Loucy (cell line): ENCODE measurements around the gene RPL11.
"Not testable (repeated sequence)": the region's sequence is repeated elsewhere in the genome, so short reads cannot be mapped to it uniquely, and the experiment has no call there.

ENCODE experiments used
- H2AFZ ChIP-seq: fragments of 200-600 bp; sonication (generic); 2 replicates; pipeline ENCODE4 v1.6.0; 2016; ENCODE audit warnings: antibody characterized with exemption, mild to moderate bottlenecking, low read length, moderate library complexity
- H3F3A ChIP-seq: fragments of 200-600 bp; 2 replicates; pipeline ENCODE4 v1.6.0; 2016; ENCODE audit warnings: antibody characterized with exemption, low read depth, mild to moderate bottlenecking
- H3K27me3 ChIP-seq: fragments of 200-600 bp; sonication (generic); 2 replicates; pipeline ENCODE4 v1.6.1; 2014; ENCODE audit warnings: low read length, mild to moderate bottlenecking; ENCODE audit not compliant: insufficient read depth, poor library complexity, severe bottlenecking
- H3K36me3 ChIP-seq: fragments of 200-600 bp; sonication (generic); 2 replicates; pipeline ENCODE4 v1.6.1; 2016; ENCODE audit warnings: low read length; ENCODE audit not compliant: insufficient read depth
- H3K4me1 ChIP-seq: fragments of 200-600 bp; sonication (generic); 2 replicates; pipeline ENCODE4 v1.5.1; 2014; ENCODE audit warnings: low read length, mild to moderate bottlenecking; ENCODE audit not compliant: insufficient read depth, poor library complexity, severe bottlenecking
- H3K4me2 ChIP-seq: fragments of 200-600 bp; sonication (generic); 2 replicates; pipeline ENCODE4 v1.6.0; 2014; ENCODE audit warnings: antibody characterized with exemption, low read length, low read depth, mild to moderate bottlenecking; ENCODE audit not compliant: poor library complexity, severe bottlenecking
- H3K4me3 ChIP-seq: fragments of 200-600 bp; sonication (generic); 2 replicates; pipeline ENCODE4 v1.5.1; 2014; ENCODE audit warnings: low read length, mild to moderate bottlenecking, mixed read lengths; ENCODE audit not compliant: poor library complexity, severe bottlenecking
- H3K79me2 ChIP-seq: fragments of 200-600 bp; sonication (generic); 2 replicates; pipeline ENCODE4 v1.6.1; 2014; ENCODE audit warnings: low read length; ENCODE audit not compliant: insufficient read depth
- H3K9ac ChIP-seq: fragments of 200-600 bp; sonication (generic); 2 replicates; pipeline ENCODE4 v1.6.0; 2014; ENCODE audit warnings: mild to moderate bottlenecking, low read depth, low read length, moderate library complexity; ENCODE audit not compliant: poor library complexity, severe bottlenecking
- H3K9me2 ChIP-seq: fragments of 200-600 bp; sonication (generic); replicated peaks from 2 replicates; pipeline ENCODE4 v1.6.1; 2016; ENCODE audit warnings: low read depth, low read length, mixed read lengths
- H3K9me3 ChIP-seq: fragments of 200-600 bp; sonication (generic); 2 replicates; pipeline ENCODE4 v1.6.1; 2014; ENCODE audit warnings: mild to moderate bottlenecking, antibody characterized with exemption, low read length, low read depth; ENCODE audit not compliant: insufficient read depth
- H4K20me1 ChIP-seq: fragments of 200-600 bp; sonication (generic); 2 replicates; pipeline ENCODE4 v1.6.0; 2014; ENCODE audit warnings: antibody characterized with exemption, low read length, mild to moderate bottlenecking; ENCODE audit not compliant: insufficient read depth, poor library complexity, severe bottlenecking
- CTCF ChIP-seq: fragments of 200-600 bp; sonication (generic); conservative IDR thresholded peaks from 2 replicates; pipeline ENCODE4 v1.5.1; 2014; ENCODE audit warnings: mild to moderate bottlenecking, antibody characterized with exemption, low read length
- EZH2phosphoT487 ChIP-seq: fragments of 200-600 bp; IDR thresholded peaks from 2 replicates; pipeline ENCODE4 v1.6.1; 2018; ENCODE audit warnings: antibody characterized with exemption, mild to moderate bottlenecking, moderate library complexity, borderline replicate concordance

Gene RPL11

GRCh38 chr1:23648576-23648975 lies 43.0 kb upstream of the RPL11 start:
- Histone ChIP-seq H3K9ac (no peak overlapping the region), H3K9me2 (no peaks in the 10 kb centered on the region), H3K4me3 (no peak overlapping the region), H2AFZ (no peak overlapping the region), H3K27me3 (no peaks in the 10 kb centered on the region), H3K4me2 (no peak overlapping the region), H3F3A (no peaks in the 10 kb centered on the region), H4K20me1 (no peaks in the 10 kb centered on the region), H3K79me2 (no peaks in the 10 kb centered on the region), H3K36me3 (no peaks in the 10 kb centered on the region), H3K9me3 (no peaks in the 10 kb centered on the region), H3K4me1 (no peaks in the 10 kb centered on the region)
- no peak for TF ChIP-seq CTCF
- no peak for TF ChIP-seq EZH2phosphoT487

- not testable (repeated sequence) for H3K36me3 ChIP-seq, H3K27me3 ChIP-seq, H2AFZ ChIP-seq, H3K9me3 ChIP-seq, H3K9ac ChIP-seq, H3F3A ChIP-seq, H3K4me1 ChIP-seq, H3K4me2 ChIP-seq, H4K20me1 ChIP-seq, H3K9me2 ChIP-seq, H3K4me3 ChIP-seq, H3K79me2 ChIP-seq
Measured at GRCh38 chr1:23649157-23649556, 42.4 kb upstream of the RPL11 start.

GRCh38 chr1:23650344-23650990 lies 41.1 kb upstream of the RPL11 start:
- TF ChIP-seq EZH2phosphoT487: no peak
- TF ChIP-seq CTCF: no peak
- H3K9me2 ChIP-seq: no peaks in the 10 kb centered on the region
- H3K9ac ChIP-seq: no peak overlapping the region
- H3K4me1 ChIP-seq: no peaks in the 10 kb centered on the region
- no peaks in the 10 kb centered on the region for H3F3A ChIP-seq
- H3K79me2 ChIP-seq: no peaks in the 10 kb centered on the region
- H2AFZ ChIP-seq: no peak overlapping the region
- no peaks in the 10 kb centered on the region for H3K36me3 ChIP-seq
- no peak overlapping the region for H3K4me2 ChIP-seq
- H3K9me3 ChIP-seq: no peaks in the 10 kb centered on the region
- no peak overlapping the region for H3K4me3 ChIP-seq
- no peaks in the 10 kb centered on the region for H3K27me3 ChIP-seq
- no peaks in the 10 kb centered on the region for H4K20me1 ChIP-seq

- TF ChIP-seq CTCF (no peak), EZH2phosphoT487 (no peak)
- no peak overlapping the region for H3K4me2 ChIP-seq
- H3K36me3 ChIP-seq: no peaks in the 10 kb centered on the region
- no peak overlapping the region for H3K4me3 ChIP-seq
- H3F3A ChIP-seq: no peaks in the 10 kb centered on the region
- no peaks in the 10 kb centered on the region for H4K20me1 ChIP-seq
- no peak overlapping the region for H2AFZ ChIP-seq
- H3K9me3 ChIP-seq: no peaks in the 10 kb centered on the region
- H3K4me1 ChIP-seq: no peaks in the 10 kb centered on the region
- H3K79me2 ChIP-seq: no peaks in the 10 kb centered on the region
- no peaks in the 10 kb centered on the region for H3K9me2 ChIP-seq
- no peaks in the 10 kb centered on the region for H3K27me3 ChIP-seq
- no peak overlapping the region for H3K9ac ChIP-seq
Measured at GRCh38 chr1:23651069-23651808, 40.4 kb upstream of the RPL11 start.
